Endothelial cell (in vitro differentiated cells): ENCODE data around the gene SPATS2. TPM values are rescaled to one million over a fixed set of nuclear protein-coding genes. Genes with fewer than 3 reads are reported as not detected.
A peak's percentile ranks its signal among the peaks of the same experiment; 100 is the strongest.
"Not testable (repeated sequence)": the region's sequence is repeated elsewhere in the genome, so short reads cannot be mapped to it uniquely, and the experiment has no call there.

ENCODE experiments used
- DNase-seq: peaks from one replicate; pipeline ENCODE4 v3.0.0; 2021; ENCODE audit warnings: low spot score
- H3K27ac Mint-ChIP-seq: one replicate; pipeline ENCODE4 v1.8.0; 2021; ENCODE audit warnings: mixed read lengths, inconsistent platforms; ENCODE audit not compliant: unreplicated experiment
- H3K27me3 Mint-ChIP-seq: one replicate; pipeline ENCODE4 v1.8.0; 2021; ENCODE audit warnings: mild to moderate bottlenecking, moderate library complexity, mixed read lengths, inconsistent platforms; ENCODE audit not compliant: unreplicated experiment
- H3K36me3 Mint-ChIP-seq: one replicate; pipeline ENCODE4 v1.8.0; 2021; ENCODE audit warnings: mild to moderate bottlenecking, low read depth, mixed read lengths, inconsistent platforms; ENCODE audit not compliant: unreplicated experiment
- H3K4me1 Mint-ChIP-seq: one replicate; pipeline ENCODE4 v1.8.0; 2021; ENCODE audit warnings: mild to moderate bottlenecking, mixed read lengths, inconsistent platforms; ENCODE audit not compliant: unreplicated experiment
- H3K4me3 Mint-ChIP-seq: one replicate; pipeline ENCODE4 v1.8.0; 2021; ENCODE audit warnings: mild to moderate bottlenecking, mixed read lengths, inconsistent platforms; ENCODE audit not compliant: unreplicated experiment
- H3K9me3 Mint-ChIP-seq: one replicate; pipeline ENCODE4 v1.8.0; 2021; ENCODE audit warnings: mixed read lengths, inconsistent platforms; ENCODE audit not compliant: unreplicated experiment
- total RNA-seq: library from RNA; stranded (reverse); fragmentation: NEBNext Ultra II Directional; extraction: Animal tissue kit (Norgen Biotek cat#: 25700); gene quantifications from one replicate; pipeline ENCODE4 v1.2.1, GENCODE V29; 2021; ENCODE audit not compliant: unreplicated experiment
- TF ChIP-seq, protein P1 (sequence below): fragments of 200-600 bp; sonication (generic); IDR thresholded peaks from one replicate; pipeline ENCODE4 v1.5.0; 2021; ENCODE audit warnings: antibody characterized with exemption; ENCODE audit not compliant: unreplicated experiment

The SPATS2 gene
- total RNA-seq, 1 donor from 2014 or later = 37.3 TPM

DNA sequence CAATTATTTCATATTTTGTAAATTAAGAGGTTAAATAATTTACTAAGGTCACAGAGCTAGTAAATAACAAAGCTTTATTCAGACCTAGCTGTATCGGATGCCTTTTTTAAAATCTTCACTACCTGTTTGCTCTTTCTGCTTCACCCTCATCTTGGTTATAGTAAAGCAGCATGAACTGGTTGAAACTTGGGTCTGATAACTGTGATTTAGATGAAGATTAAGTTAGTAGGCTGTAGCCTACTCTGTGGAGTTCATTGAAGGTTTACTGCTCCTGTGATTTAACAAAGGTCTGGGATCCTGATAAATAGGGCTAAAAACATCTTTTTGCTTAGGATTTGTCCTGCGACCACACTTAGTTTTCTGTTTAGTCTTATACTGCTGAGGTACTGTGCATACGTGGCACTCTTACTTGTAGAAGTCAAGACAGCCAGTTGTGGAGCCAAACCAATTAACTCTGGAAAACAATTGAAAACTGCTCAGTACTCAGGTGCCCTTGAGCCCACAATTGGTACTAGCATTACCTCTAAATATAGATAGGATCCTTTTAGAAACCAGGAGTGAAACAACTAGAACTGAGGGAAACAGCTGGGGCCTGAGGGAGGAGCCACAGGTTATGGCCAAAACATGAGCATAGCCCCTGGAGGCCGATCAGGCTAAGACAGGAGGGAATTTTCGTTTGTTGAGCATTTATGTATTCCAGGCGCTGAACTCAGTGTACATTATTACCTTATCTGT is 2.3 kb downstream of the SPATS2 start:
- peaks cover 33% of the 10 kb centered on the region for H3K4me1 Mint-ChIP-seq
- H3K4me3 Mint-ChIP-seq = no peak overlapping the region
- H3K9me3 Mint-ChIP-seq = no peaks in the 10 kb centered on the region
- TF ChIP-seq, protein P1, sequence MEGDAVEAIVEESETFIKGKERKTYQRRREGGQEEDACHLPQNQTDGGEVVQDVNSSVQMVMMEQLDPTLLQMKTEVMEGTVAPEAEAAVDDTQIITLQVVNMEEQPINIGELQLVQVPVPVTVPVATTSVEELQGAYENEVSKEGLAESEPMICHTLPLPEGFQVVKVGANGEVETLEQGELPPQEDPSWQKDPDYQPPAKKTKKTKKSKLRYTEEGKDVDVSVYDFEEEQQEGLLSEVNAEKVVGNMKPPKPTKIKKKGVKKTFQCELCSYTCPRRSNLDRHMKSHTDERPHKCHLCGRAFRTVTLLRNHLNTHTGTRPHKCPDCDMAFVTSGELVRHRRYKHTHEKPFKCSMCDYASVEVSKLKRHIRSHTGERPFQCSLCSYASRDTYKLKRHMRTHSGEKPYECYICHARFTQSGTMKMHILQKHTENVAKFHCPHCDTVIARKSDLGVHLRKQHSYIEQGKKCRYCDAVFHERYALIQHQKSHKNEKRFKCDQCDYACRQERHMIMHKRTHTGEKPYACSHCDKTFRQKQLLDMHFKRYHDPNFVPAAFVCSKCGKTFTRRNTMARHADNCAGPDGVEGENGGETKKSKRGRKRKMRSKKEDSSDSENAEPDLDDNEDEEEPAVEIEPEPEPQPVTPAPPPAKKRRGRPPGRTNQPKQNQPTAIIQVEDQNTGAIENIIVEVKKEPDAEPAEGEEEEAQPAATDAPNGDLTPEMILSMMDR = peak; percentile 49
- H3K27ac Mint-ChIP-seq = no peak overlapping the region
- peak; percentile 41 for DNase-seq
- peaks cover 9% of the 10 kb centered on the region for H3K36me3 Mint-ChIP-seq
- H3K27me3 Mint-ChIP-seq = peaks cover 6% of the 10 kb centered on the region

DNA sequence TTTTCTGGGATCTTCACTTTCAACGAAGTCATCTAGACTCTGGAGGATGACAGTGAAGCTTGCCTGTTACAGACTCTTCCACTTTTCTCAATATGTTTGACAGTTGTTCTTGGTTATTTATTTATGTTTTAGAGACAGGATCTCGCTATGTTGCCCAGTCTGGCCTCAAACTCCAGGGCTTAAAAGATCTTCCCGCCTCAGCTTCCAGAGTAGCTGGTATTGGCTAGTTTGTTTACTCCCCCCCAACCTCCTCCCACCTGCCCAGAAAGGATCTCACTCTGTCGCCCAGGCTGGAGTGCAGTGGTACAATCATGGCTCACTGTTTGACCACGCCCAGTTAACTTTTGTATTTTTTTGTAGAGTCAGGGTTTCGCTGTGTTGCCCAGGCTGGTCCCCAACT is 3.3 kb downstream of the SPATS2 start:
- Mint-ChIP-seq H3K36me3 (peaks cover 9% of the 10 kb centered on the region), H3K4me1 (peaks cover 31% of the 10 kb centered on the region), H3K27ac (no peak overlapping the region), H3K9me3 (no peaks in the 10 kb centered on the region), H3K27me3 (peaks cover 6% of the 10 kb centered on the region), H3K4me3 (no peak overlapping the region)
- DNase-seq = no peak
- TF ChIP-seq, protein P1 = no peak

DNA sequence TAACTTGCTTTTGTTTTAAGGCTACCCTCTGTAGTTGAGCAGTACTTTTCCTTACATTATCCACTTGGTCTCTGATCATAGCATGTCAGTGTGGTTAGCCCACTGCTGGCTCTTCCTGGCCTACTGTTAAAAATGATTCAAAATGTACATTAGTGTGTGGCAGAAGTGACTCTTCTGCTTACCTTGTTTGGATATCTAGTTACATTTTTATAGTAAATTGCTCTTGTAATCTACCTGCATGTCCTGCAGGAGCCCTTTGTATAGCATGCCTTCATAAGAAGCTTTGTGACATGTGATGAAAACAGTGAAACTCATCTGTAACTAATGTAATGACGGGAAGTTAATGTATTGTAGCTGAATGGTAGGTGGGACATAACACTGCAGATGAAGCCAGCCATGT is 8.1 kb downstream of the SPATS2 start:
- no peak for DNase-seq
- Mint-ChIP-seq H3K27ac (no peak overlapping the region), H3K9me3 (no peaks in the 10 kb centered on the region), H3K4me3 (no peak overlapping the region), H3K36me3 (peaks cover 13% of the 10 kb centered on the region), H3K27me3 (no peaks in the 10 kb centered on the region), H3K4me1 (peaks cover 8% of the 10 kb centered on the region)
- TF ChIP-seq, protein P1 = no peak

DNA sequence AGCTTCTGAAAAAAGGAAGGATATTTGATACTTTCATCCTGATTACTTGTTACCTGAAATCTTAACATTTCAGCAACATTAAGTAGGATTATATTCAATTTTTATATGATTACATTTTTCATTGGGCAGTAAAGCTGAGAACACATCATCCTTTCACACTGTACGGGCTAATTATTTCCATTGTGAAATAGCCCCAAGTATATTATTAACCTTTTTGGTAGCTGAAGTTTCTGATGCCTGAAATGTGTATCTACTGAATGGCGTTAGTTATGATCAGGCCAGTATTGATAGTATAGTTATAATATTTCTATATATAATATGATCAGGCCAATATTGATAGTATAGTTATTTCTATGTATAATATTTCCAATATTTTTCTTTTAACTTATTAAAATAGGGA is 10.1 kb downstream of the SPATS2 start:
- H3K27me3 Mint-ChIP-seq = no peaks in the 10 kb centered on the region
- H3K4me3 Mint-ChIP-seq = no peak overlapping the region
- H3K9me3 Mint-ChIP-seq = no peaks in the 10 kb centered on the region

DNA sequence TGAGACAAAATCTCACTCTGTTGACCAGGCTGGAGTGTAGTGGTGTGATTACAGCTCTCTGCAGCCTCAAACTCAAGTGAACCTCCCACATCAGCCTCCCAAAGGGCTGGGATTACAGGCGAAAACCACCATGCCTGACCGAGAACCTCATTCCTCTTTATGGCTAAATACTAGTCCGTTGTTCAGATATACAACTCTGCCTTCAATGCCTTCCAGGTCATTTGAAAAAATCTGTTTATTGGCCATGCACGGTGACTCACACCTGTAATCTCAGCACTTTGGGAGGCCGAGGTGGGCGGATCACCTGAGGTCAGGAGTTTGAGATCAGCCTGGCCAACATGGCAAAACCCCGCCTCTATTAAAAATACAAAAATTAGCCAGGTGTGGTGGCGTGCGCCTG is 12.9 kb downstream of the SPATS2 start:
- H3K9me3 Mint-ChIP-seq, H3K4me3 Mint-ChIP-seq, H3K27me3 Mint-ChIP-seq, H3K4me1 Mint-ChIP-seq, DNase-seq, H3K36me3 Mint-ChIP-seq, H3K27ac Mint-ChIP-seq: not testable (repeated sequence)

More for the DNA sequence above, 10.1 kb downstream of the SPATS2 start:
- TF ChIP-seq, protein P1 = no peak
- Mint-ChIP-seq H3K36me3 (peaks cover 7% of the 10 kb centered on the region), H3K4me1 (peaks cover 2% of the 10 kb centered on the region), H3K27ac (no peak overlapping the region)
- no peak for DNase-seq
